ENCODE results near the gene TAS2R1. TPM values are rescaled to one million over a fixed set of nuclear protein-coding genes. Genes with fewer than 3 reads are reported as not detected.

TAS2R1 gene
- total and polyA plus RNA-seq, 10 of the 15 experiments (the other 5 are each of a cell fraction or from before 2014, with no cell fraction given), result not detected

GRCh38 chr5:9653061-9653460 is 22.9 kb upstream of the TAS2R1 start:
- CTCF ChIA-PET, result interaction anchor here (1.0 kb wide), 1 partner anchor 457 kb away, joined by 3 read pairs; no protein-coding TSS in a partner anchor
- no peak for ATAC-seq
- WGBS (ENCODE audit: insufficient coverage, insufficient replicate concordance, low lambda C conversion rate, missing lambda C conversion rate), result 42% methylated on average over 7 of the region's 7 CpGs
- H3K9me3 ChIP-seq (replicated peaks; ENCODE audit: control insufficient read depth, insufficient read depth, low read length), result no peaks in the 10 kb centered on the region
- intact Hi-C loops (cut with micrococcal nuclease; ENCODE audit: unreplicated experiment), result no loop called here
- POLR2A ChIA-PET, result no interaction called here
- no peaks in the 10 kb centered on the region for H4K20me1 ChIP-seq (ENCODE audit: control insufficient read depth, insufficient read depth)
- no TSS peak for BruUV-seq (replicated peaks)
- RAD21 ChIA-PET (ENCODE audit: unreplicated experiment), result no interaction called here
- H3K36me3 ChIP-seq (ENCODE audit: control insufficient read depth in 2 of 2, insufficient read depth in 2 of 2, low read length in 1 of 2), result no peaks in the 10 kb centered on the region
- no peaks in the 10 kb centered on the region for H3K79me2 ChIP-seq (ENCODE audit: control insufficient read depth, insufficient read depth, low read length)
- SMC1A ChIA-PET (ENCODE audit: uncharacterized antibody, unreplicated experiment), result no interaction called here
- no peak overlapping the region for H2AFZ ChIP-seq (ENCODE audit: control insufficient read depth, low read depth, low read length)
- H3K9ac ChIP-seq (ENCODE audit: control insufficient read depth, insufficient read depth, low read length), result no peak overlapping the region
- H3K4me2 ChIP-seq (ENCODE audit: control insufficient read depth, insufficient read depth), result no peak overlapping the region
- no peak for DNase-seq (ENCODE audit: low read depth, low spot score)
- no peak overlapping the region for H3K27ac ChIP-seq (ENCODE audit: control insufficient read depth, insufficient read depth)
- in situ Hi-C loops (cut with MboI), result no loop called here
- TF ChIP-seq ZSCAN29 (IDR thresholded peaks at IDR 0.05) (no peak), CREB1 (IDR thresholded peaks at IDR 0.05; ENCODE audit: low read depth) (peak; percentile 44; the same call in 1 of the 2 replicates)
- no peaks in the 10 kb centered on the region for H3K27me3 ChIP-seq (replicated peaks in 1 of 2; ENCODE audit: control insufficient read depth in 2 of 2, insufficient read depth in 2 of 2, low read length in 1 of 2)
- H3K4me1 ChIP-seq (ENCODE audit: control insufficient read depth, insufficient read depth, low read length), result no peaks in the 10 kb centered on the region
- no peak overlapping the region for H3K4me3 ChIP-seq
- no peak for FAIRE-seq

GRCh38 chr5:9652295-9652694 is 22.1 kb upstream of the TAS2R1 start:
- FAIRE-seq, result no peak
- Histone ChIP-seq H4K20me1 (ENCODE audit: control insufficient read depth, insufficient read depth) (no peaks in the 10 kb centered on the region), H3K79me2 (ENCODE audit: control insufficient read depth, insufficient read depth, low read length) (no peaks in the 10 kb centered on the region), H3K9me3 (replicated peaks; ENCODE audit: control insufficient read depth, insufficient read depth, low read length) (no peaks in the 10 kb centered on the region), H3K36me3 (ENCODE audit: control insufficient read depth in 2 of 2, insufficient read depth in 2 of 2, low read length in 1 of 2) (no peaks in the 10 kb centered on the region), H2AFZ (ENCODE audit: control insufficient read depth, low read depth, low read length) (no peak overlapping the region), H3K4me3 (no peak overlapping the region), H3K27me3 (replicated peaks in 1 of 2; ENCODE audit: control insufficient read depth in 2 of 2, insufficient read depth in 2 of 2, low read length in 1 of 2) (no peaks in the 10 kb centered on the region), H3K9ac (ENCODE audit: control insufficient read depth, insufficient read depth, low read length) (no peak overlapping the region), H3K27ac (ENCODE audit: control insufficient read depth, insufficient read depth) (no peak overlapping the region), H3K4me1 (ENCODE audit: control insufficient read depth, insufficient read depth, low read length) (no peaks in the 10 kb centered on the region), H3K4me2 (ENCODE audit: control insufficient read depth, insufficient read depth) (no peak overlapping the region)
- WGBS (ENCODE audit: insufficient coverage, insufficient replicate concordance, low lambda C conversion rate, missing lambda C conversion rate), result 35% methylated on average over 3 of the region's 3 CpGs
- in situ Hi-C loops (cut with MboI), result no loop called here
- CTCF ChIA-PET, result no interaction called here
- POLR2A ChIA-PET, result no interaction called here
- SMC1A ChIA-PET (ENCODE audit: uncharacterized antibody, unreplicated experiment), result no interaction called here
- intact Hi-C loops (cut with micrococcal nuclease; ENCODE audit: unreplicated experiment), result no loop called here
- no TSS peak for BruUV-seq (replicated peaks)
- ATAC-seq, result no peak
- no peak for DNase-seq (ENCODE audit: low read depth, low spot score)
- RAD21 ChIA-PET (ENCODE audit: unreplicated experiment), result no interaction called here
- TF ChIP-seq CHD1 (IDR thresholded peaks at IDR 0.05; ENCODE audit: low read depth, low read length) (no peak), ZNF622 (IDR thresholded peaks at IDR 0.05) (no peak), TARDBP (IDR thresholded peaks at IDR 0.05; ENCODE audit: borderline replicate concordance) (no peak), IKZF2 (IDR thresholded peaks at IDR 0.05) (no peak), SUZ12 (IDR thresholded peaks at IDR 0.05; ENCODE audit: unreplicated experiment) (no peak), ZSCAN29 (IDR thresholded peaks at IDR 0.05) (no peak), KAT2A (conservative IDR thresholded peaks at IDR 0.05; ENCODE audit: control insufficient read depth, low read depth, low read length) (no peak), USF1 (IDR thresholded peaks at IDR 0.05; ENCODE audit: borderline replicate concordance, extremely low read length, insufficient read depth, low read depth, low read length) (no peak), STAT1 (conservative IDR thresholded peaks at IDR 0.05) (no peak), SMAD5 (IDR thresholded peaks at IDR 0.05; ENCODE audit: low read depth) (no peak), CUX1 (IDR thresholded peaks at IDR 0.05; ENCODE audit: insufficient replicate concordance, low read depth, low read length) (no peak), MXI1 (IDR thresholded peaks at IDR 0.05; ENCODE audit: low read depth, low read length) (no peak)
